Liver (tissue), 9 donors: ENCODE results near the gene TUT7. TPM values are rescaled to one million over a fixed set of nuclear protein-coding genes. Genes with fewer than 3 reads are reported as not detected.
"Not testable (repeated sequence)": the region's sequence is repeated elsewhere in the genome, so short reads cannot be mapped to it uniquely, and the experiment has no call there.

Source experiments
- DNase-seq: peaks from one replicate; pipeline ENCODE4 v3.0.0-alpha.2; 2017; ENCODE audit warnings: low spot score
- H3K27ac ChIP-seq, 2 donors: one replicate each; pipeline ENCODE4 v1.7.0; 2013; ENCODE audit warnings: inconsistent platforms in 2 of 2, low read length in 2 of 2, control low read depth in 1 of 2, low read depth in 1 of 2, mild to moderate bottlenecking in 1 of 2
- H3K27me3 ChIP-seq, 4 donors: one replicate each; pipeline versions ENCODE4 v1.6.1 to v1.7.0; 2013; ENCODE audit warnings: low read length in 3 of 4, inconsistent platforms in 1 of 4, mild to moderate bottlenecking in 1 of 4, moderate library complexity in 1 of 4; ENCODE audit not compliant: control insufficient read depth in 4 of 4, insufficient read depth in 4 of 4
- H3K36me3 ChIP-seq, 4 donors: one replicate each; pipeline versions ENCODE4 v1.6.1 to v1.7.0; 2013; ENCODE audit warnings: low read length in 3 of 4, mild to moderate bottlenecking in 3 of 4, low read depth in 1 of 4, moderate library complexity in 1 of 4; ENCODE audit not compliant: control insufficient read depth in 4 of 4, insufficient read depth in 3 of 4
- H3K4me1 ChIP-seq, 4 donors: one replicate each; pipeline versions ENCODE4 v1.6.1 to v1.7.0; 2013; ENCODE audit warnings: low read length in 3 of 4, mild to moderate bottlenecking in 3 of 4, moderate library complexity in 1 of 4; ENCODE audit not compliant: control insufficient read depth in 4 of 4, insufficient read depth in 4 of 4
- H3K4me3 ChIP-seq, 3 donors: one replicate each; pipeline versions ENCODE4 v1.6.1 to v1.7.0; 2013; ENCODE audit warnings: low read length in 3 of 3, control low read depth in 1 of 3, low read depth in 1 of 3, mild to moderate bottlenecking in 1 of 3
- H3K9ac ChIP-seq, 2 donors: one replicate each; pipeline ENCODE4 v1.7.0; 2013; ENCODE audit warnings: low read length in 2 of 2, mild to moderate bottlenecking in 2 of 2, moderate library complexity in 2 of 2, control low read depth in 1 of 2, low read depth in 1 of 2
- H3K9me3 ChIP-seq, 4 donors: one replicate each; pipeline versions ENCODE4 v1.6.1 to v1.7.0; 2013; ENCODE audit warnings: low read length in 3 of 4; ENCODE audit not compliant: control insufficient read depth in 4 of 4
- CTCF ChIP-seq: fragments of 150-350 bp; IDR thresholded peaks from 2 replicates; pipeline ENCODE4 v1.5.1; 2017; ENCODE audit warnings: improper control_type of control experiment, low read depth, low read length; ENCODE audit not compliant: missing input control
- FOXA1 ChIP-seq: IDR thresholded peaks from 2 replicates; pipeline ENCODE4 v1.6.1; 2016; ENCODE audit warnings: antibody characterized with exemption
- GABPA ChIP-seq, 2 donors: IDR thresholded peaks in 1 of 2; conservative IDR thresholded peaks in 1 of 2; 2 replicates each; pipeline ENCODE4 v1.6.1; 2016; ENCODE audit warnings: antibody characterized with exemption in 2 of 2, mild to moderate bottlenecking in 1 of 2, moderate library complexity in 1 of 2
- HNF4G ChIP-seq: IDR thresholded peaks from 2 replicates; pipeline ENCODE4 v1.6.1; 2016; ENCODE audit warnings: antibody characterized with exemption
- NR2F2 ChIP-seq: IDR thresholded peaks from 2 replicates; pipeline ENCODE4 v1.6.1; 2016; ENCODE audit warnings: antibody characterized with exemption
- RAD21 ChIP-seq, 2 donors: IDR thresholded peaks; 2 replicates each; pipeline ENCODE4 v1.6.1; 2016; ENCODE audit warnings: antibody characterized with exemption in 2 of 2, mild to moderate bottlenecking in 2 of 2
- RXRA ChIP-seq, 2 donors: IDR thresholded peaks; 2 replicates each; pipeline ENCODE4 v1.6.1; 2017 to 2018; ENCODE audit warnings: antibody characterized with exemption in 2 of 2, mild to moderate bottlenecking in 1 of 2
- SP1 ChIP-seq: IDR thresholded peaks from 2 replicates; pipeline ENCODE4 v1.6.1; 2018; ENCODE audit warnings: antibody characterized with exemption, mild to moderate bottlenecking
- YY1 ChIP-seq: IDR thresholded peaks from 2 replicates; pipeline ENCODE4 v1.6.1; 2016; ENCODE audit warnings: antibody characterized with exemption, mild to moderate bottlenecking
- WGBS: extraction: QIAGEN DNeasy Blood & Tissue Kit; methylation state at CpG from one replicate; pipeline ENCODE4 v1.1.7; 2013; 5-methylcytosine and 5-hydroxymethylcytosine counted together
- polyA plus RNA-seq, 2 donors: library from polyadenylated mRNA; stranded (reverse) in 1 of 2; unstranded in 1 of 2; fragments of 200-250 nt in 1 of 2; fragments of >200 nt in 1 of 2; fragmentation: Nextera tagmentation in 1 of 2; extraction: Ambion mirVana in 1 of 2; gene quantifications; one replicate each; pipeline versions ENCODE4 v1.2.1 to v1.2.3, GENCODE V29; 2013 to 2015
- total RNA-seq, 2 donors: library from RNA; depleted of rRNA; stranded (reverse); fragments of >200 nt; gene quantifications; one replicate each; pipeline ENCODE4 v1.2.3, GENCODE V29; 2014
- TF ChIP-seq, protein P1 (sequence below): IDR thresholded peaks from 2 replicates; pipeline ENCODE4 v1.6.1; 2016; ENCODE audit warnings: antibody characterized with exemption, mild to moderate bottlenecking
- donor health status: healthy.
- donor health status: healthy.
- donor health status: healthy.
- donor health status: healthy.
- donor health status: healthy.

The TUT7 gene
- total and polyA plus RNA-seq, 4 donors: 10.7 to 34.6 (median 15.9) TPM

- H3K27ac ChIP-seq, H3K9me3 ChIP-seq, H3K9ac ChIP-seq, H3K27me3 ChIP-seq, H3K4me1 ChIP-seq, DNase-seq, H3K4me3 ChIP-seq: not testable (repeated sequence)
- 92% methylated on average over 6 of the region's 6 CpGs for WGBS
- H3K36me3 ChIP-seq: peaks cover 3 to 20% (median 11%) of the 10 kb centered on the region in 4 donors
These were observed 63.9 kb downstream of the TUT7 start for GRCh38 chr9:86290341-86290740.

GRCh38 chr9:86288499-86289198, 65.6 kb downstream of the TUT7 start:
- Histone ChIP-seq H3K9me3 (no peaks in the 10 kb centered on the region), H3K36me3 (peaks cover 3 to 18% (median 11%) of the 10 kb centered on the region in 4 donors), H3K4me1 (no peaks in the 10 kb centered on the region), H3K27ac (no peak overlapping the region), H3K4me3 (no peak overlapping the region), H3K9ac (no peak overlapping the region), H3K27me3 (no peaks in the 10 kb centered on the region)
- no peak for TF ChIP-seq NR2F2
- no peak for TF ChIP-seq HNF4G
- no peak for TF ChIP-seq RAD21 (IDR thresholded peaks at IDR 0.05)
- no peak for TF ChIP-seq YY1
- TF ChIP-seq, protein P1, sequence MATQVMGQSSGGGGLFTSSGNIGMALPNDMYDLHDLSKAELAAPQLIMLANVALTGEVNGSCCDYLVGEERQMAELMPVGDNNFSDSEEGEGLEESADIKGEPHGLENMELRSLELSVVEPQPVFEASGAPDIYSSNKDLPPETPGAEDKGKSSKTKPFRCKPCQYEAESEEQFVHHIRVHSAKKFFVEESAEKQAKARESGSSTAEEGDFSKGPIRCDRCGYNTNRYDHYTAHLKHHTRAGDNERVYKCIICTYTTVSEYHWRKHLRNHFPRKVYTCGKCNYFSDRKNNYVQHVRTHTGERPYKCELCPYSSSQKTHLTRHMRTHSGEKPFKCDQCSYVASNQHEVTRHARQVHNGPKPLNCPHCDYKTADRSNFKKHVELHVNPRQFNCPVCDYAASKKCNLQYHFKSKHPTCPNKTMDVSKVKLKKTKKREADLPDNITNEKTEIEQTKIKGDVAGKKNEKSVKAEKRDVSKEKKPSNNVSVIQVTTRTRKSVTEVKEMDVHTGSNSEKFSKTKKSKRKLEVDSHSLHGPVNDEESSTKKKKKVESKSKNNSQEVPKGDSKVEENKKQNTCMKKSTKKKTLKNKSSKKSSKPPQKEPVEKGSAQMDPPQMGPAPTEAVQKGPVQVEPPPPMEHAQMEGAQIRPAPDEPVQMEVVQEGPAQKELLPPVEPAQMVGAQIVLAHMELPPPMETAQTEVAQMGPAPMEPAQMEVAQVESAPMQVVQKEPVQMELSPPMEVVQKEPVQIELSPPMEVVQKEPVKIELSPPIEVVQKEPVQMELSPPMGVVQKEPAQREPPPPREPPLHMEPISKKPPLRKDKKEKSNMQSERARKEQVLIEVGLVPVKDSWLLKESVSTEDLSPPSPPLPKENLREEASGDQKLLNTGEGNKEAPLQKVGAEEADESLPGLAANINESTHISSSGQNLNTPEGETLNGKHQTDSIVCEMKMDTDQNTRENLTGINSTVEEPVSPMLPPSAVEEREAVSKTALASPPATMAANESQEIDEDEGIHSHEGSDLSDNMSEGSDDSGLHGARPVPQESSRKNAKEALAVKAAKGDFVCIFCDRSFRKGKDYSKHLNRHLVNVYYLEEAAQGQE: no peak
- no peak for TF ChIP-seq GABPA (IDR thresholded peaks at IDR 0.05 in 1 of 2, conservative IDR thresholded peaks at IDR 0.05 in 1 of 2)
- TF ChIP-seq SP1: no peak
- TF ChIP-seq CTCF: no peak
- 95% methylated on average over 6 of the region's 6 CpGs for WGBS
- no peak for DNase-seq

- no peak overlapping the region for H3K27ac ChIP-seq
- 59% methylated on average over 7 of the region's 7 CpGs for WGBS
- H3K4me3 ChIP-seq: no peak overlapping the region
- TF ChIP-seq RAD21 (IDR thresholded peaks at IDR 0.05) (peak; percentile 27 to 58), RXRA (IDR thresholded peaks at IDR 0.05) (peak in 1 of 2 donors; percentile 49), FOXA1 (no peak), CTCF (peak; percentile 11)
- DNase-seq: no peak
- peaks cover 0 to 8% (median 5%) of the 10 kb centered on the region in 4 donors for H3K4me1 ChIP-seq
- peaks cover 1 to 16% (median 10%) of the 10 kb centered on the region in 4 donors for H3K36me3 ChIP-seq
- H3K9ac ChIP-seq: no peak overlapping the region
- H3K9me3 ChIP-seq: no peaks in the 10 kb centered on the region
- H3K27me3 ChIP-seq: no peaks in the 10 kb centered on the region
These were observed 67.2 kb downstream of the TUT7 start for GRCh38 chr9:86287013-86287412.
